Raji (cell line): ENCODE results near the gene OCRL.

Experiments used
- POLR2A ChIP-seq: IDR thresholded peaks from 2 replicates; pipeline ENCODE4 v1.6.1; 2011; ENCODE audit warnings: low read depth, low read length, control low read depth; ENCODE audit not compliant: insufficient read depth

OCRL gene

DNA sequence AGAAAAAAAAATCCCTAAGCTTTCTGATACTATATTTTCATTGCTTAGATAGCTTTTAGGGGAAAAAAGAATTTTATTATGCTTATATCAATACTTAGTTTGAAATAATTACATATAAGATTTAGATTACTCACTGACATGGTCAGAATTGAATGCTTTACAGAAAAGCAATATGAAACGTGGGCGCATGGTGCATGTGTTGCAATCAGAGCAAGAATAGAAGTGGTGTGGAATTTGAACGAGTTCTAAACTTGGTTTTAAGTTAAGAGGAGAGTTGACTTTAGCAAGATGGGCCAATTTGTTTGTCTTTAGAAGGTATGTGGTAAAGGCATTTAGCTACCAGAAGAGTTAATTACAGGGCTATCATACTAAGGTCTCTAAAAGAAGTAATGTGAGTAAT, 21.4 kb downstream of the OCRL start:
- no peak for TF ChIP-seq POLR2A

DNA sequence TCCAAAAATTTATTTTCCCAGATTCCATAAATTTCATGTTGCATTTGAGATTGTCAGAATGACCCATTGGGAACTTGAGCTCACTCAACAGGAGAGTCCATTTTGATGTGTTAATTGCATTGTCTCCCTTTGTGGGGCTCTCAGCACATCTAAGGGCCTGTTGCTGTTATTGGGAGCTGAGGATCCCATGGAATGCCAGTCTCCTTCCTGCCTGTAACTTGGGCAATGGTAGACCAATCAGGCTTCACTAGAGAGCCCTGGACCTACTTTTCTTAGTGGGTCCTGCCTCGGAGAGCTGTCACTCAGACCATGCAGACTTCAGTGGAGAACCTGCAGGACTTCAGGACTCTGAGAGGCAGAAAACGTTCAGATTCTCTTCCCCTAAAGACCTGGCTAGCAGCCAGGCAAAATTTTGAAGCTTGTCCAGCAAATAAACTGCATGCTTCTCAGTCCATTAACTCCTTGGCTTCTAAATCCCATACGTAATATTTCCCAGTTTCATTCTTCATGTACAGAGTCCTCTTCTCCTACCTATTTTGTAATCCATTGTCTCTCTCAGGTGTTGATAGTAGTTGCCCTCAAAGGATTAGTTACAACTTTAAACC, 25.1 kb downstream of the OCRL start:
- TF ChIP-seq POLR2A = no peak

DNA sequence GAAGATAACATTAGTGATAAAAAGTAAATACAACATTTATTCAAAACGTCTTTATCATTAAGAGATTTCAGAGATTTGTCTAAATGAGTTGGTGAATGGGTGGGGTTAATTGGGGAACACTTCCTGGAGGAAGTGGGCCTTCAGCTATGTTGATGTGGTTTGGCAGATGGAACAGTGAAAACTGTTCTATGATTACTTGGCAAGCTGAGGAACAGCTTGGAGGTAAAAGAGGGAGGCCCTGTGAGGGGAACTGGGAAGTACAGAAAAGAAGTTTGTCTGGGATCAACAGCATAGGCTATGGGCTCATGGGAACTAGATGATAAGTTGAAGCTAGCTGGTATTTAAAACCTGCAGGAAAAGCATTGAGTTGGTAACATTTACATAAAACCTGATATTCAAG, 26.0 kb downstream of the OCRL start:
- no peak for TF ChIP-seq POLR2A

DNA sequence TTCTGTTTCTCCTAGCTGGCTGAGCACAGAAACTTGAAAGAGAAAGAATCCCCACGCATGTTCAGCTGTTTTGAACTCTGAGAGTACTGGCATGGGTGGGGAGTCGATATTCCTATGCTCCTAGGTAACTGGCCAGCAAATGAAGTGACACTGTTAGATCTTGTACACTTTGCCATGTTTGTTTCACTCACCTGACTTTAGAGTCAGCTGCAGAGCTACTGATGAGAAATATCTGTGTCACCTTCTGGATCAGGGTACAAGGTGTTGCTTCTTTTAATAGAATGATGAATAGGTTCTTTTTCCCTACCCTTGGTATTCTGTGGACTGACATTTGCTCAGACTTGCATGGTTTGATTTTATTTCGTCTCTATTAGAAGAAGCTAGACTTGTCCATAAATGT, 28.3 kb downstream of the OCRL start:
- no peak for TF ChIP-seq POLR2A

DNA sequence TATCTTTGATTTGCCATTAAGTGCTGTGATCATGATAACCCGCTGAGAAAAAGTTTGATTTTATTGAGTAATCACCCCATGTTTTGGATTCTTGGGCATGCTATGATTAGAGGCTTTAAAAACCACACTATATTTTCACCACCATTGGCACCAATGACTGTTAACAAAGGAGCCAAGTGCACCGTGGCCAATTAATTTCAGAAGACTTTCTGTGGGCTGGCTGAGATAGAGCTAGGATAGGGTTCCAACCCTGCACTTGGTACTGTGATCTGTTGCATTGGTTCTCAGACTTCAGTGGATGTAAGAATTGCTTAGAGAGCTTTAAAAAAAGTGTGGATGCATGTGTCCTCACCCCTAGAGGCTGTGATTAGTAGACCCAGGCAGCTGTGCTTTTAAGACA, 32.4 kb downstream of the OCRL start:
- TF ChIP-seq POLR2A = no peak

DNA sequence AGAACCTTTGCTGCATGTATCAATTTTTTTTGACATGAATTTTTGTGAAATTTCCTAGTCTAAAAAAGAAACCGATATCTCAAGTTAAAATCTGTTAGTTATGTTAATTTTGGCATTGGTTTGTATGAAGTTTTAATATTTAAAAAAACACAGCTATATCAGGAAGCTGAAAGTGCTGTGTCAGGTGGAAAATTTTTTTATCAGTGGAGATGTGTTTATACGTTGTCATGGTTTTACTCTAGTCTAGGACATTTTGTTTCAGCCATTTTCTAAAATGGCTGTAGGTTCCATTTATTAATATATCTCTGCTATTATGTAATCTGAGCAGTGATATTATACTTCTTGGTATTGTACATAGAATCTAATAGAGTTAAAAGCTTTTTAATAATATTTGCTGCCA, 34.2 kb downstream of the OCRL start:
- TF ChIP-seq POLR2A = no peak

DNA sequence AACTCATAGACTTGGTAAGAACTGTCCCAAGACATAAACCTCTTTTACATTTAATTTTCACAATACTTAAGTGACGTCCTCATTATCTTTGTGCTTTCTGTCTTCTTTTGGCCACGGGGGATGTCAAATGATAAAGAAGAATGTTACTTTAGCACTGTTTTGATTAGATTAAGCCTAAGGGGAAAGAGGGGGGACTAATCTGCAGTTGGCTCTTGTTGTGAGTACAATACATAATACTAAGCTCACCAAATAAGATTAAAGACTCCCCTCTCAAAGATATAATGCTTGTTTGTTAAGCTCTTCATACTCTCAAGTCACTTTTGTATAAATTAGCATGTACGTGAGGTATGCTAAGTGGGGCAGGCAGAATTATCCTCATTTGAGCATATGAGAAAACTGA, 36.5 kb downstream of the OCRL start:
- TF ChIP-seq POLR2A = no peak

DNA sequence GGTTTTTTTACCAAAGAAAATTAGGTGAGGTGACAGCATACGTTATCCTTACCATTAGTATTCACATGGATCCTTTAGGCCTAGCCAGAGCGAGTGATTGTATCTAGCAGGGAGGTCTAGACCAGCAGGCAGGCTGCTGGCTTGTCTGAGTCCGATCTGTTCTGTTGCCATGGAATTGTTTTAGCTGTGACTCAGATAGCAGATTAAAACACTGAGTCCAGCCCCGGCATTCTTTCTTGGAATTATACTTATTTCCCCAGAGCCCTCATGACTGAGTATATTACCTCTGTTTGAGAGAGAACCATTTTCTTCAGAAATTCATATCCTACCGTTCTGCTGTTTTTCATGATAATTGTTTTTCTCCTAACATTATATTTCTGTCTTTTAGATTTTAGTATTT, 37.4 kb downstream of the OCRL start:
- TF ChIP-seq POLR2A = no peak

DNA sequence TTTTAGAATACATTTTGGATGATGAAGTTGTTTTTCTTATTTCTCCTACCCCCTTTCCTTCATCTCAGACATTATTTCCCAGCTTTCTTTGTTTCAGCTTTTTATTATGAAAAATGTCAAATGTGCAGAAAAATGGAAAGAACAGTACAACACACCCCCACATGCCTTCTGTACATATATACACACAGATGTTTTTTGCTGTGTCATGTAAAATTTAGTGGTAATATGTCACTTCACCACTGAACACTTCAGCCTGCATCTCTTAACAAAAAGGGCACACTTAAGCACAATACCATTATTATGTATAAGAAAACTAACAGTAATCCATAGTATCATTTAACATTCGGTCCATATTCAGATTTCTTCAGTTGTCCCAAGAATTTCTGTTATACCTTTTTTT, 37.8 kb downstream of the OCRL start:
- TF ChIP-seq POLR2A = no peak

DNA sequence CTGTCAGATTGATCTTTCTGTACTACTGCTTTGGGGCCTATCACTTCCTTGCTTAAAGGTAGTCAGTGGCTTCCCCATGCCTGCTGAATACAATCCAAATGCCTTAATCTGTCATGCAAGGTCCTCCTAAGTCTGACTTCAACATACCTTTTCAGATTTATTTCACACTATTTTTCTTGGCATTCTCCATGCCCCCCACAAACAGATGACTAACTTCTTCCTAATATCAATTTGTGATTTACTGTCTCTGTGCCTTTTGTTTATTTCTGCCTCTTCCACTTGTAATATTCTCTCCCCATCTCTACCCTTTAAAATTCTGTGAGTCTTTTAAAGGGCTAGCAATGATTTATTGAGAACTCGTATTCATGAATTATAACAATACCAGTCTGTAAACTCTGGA, 41.8 kb downstream of the OCRL start:
- TF ChIP-seq POLR2A = no peak

DNA sequence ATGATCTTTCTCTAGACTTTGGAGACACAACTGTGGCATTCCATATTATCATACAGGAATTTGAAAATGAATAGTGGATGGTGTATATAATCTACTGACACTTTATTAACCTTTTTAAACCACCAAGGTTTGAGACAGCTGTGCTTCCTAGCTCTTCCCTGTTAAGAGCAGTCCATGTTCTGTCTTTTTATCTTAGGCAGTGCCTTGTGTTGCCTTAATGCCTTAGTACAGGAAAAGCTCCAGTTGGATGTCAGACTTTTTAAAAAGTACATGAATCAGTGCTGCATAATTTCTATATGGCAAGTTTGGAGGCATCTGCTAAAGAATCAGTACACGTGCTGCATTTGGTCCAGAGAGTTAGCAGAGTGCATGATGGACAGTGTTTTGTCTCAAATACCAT, 45.1 kb downstream of the OCRL start:
- TF ChIP-seq POLR2A = no peak

DNA sequence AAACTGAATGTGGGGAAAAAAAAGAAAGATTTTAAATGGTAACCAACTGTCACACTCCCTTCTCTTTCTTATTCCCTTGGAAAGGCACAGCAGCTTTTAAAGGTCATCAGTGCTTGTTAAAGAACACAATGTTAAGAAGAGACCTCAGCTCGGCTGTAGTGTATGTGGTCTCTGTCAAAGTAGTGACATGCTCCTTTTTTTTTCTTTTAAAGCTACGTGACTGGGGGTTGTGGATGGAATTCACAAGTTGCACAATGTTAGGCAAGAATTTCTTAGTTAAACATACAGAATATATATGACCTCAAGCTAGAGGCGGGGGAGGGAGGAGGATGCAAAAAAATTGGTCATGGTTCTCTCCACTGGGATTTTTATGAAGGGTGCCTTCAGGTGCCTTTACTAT, 45.6 kb downstream of the OCRL start:
- no peak for TF ChIP-seq POLR2A

DNA sequence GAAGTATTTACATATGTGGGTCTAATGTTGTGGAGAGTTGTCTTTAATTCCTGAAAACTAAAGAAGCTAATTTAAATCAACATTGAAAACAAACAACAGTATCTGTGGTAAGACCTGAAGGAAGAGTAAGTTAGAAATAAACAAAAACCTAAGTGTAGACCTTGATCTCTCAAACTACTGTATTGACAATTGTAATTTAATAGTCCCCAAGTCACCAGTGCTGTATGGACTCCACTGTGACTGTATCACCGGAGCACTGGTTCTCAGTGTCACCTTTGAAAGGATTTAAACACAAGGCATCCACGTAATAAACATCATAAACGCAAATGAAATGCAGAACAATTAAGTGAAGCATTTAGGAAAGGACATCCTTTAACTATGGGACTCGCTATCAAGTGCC, 46.4 kb downstream of the OCRL start:
- TF ChIP-seq POLR2A = no peak

DNA sequence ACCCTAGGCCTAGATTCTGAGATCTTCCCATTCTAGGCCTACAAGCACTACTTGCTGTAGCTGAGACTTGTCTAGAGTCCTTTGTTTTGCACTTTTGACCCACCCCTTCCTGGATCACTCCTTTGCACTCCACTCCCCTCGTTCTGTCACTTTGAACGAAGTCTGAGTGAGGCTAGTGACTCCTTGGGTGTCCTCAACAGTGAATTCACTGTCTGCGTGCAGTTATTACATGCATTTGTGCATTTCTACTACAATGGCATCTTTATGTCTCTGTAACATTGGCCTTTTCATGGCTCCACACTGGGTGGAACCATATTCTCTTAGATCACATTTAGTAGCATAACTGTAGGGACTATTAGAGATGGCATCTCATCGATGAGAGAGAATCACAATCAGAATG, 50.5 kb downstream of the OCRL start:
- no peak for TF ChIP-seq POLR2A

DNA sequence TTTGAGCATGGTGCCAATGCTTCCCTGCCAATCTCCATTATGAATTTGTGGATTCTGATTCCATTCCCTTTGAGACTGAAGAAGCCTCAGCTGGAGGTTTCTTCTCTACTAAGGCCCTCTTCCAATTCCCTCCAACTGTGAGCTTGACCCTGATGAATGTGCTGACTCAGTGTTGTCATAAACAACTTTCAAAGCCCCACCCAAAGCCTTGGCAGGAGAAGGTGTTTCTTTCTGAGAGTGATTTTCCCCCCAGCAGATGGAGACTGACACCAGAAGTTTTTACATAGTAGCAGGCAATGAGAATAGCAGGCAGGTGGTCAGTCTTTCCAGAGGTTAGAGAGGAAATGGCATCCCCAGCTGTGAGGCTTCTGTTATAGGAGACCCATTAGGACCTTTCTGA, 53.1 kb downstream of the OCRL start:
- TF ChIP-seq POLR2A = no peak

DNA sequence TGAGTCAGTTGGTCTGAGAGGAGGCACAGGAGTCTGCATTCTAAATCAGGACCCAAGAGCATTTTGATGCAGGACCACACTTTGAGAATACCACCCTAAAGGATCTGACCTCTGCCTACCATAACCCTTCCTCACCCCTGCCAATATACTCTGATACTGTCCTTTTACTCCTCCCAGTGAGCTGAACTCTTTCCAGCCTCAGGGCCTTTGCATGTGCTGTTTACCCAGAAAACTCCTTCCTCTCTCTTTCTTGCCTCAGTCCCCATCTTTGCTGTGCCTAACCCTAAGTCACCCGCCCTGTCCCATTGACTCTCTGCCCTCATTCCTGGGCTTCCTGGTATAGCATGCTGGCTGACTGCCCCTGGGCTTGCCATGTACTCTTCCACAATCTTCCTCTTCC, 54.7 kb downstream of the OCRL start:
- no peak for TF ChIP-seq POLR2A

DNA sequence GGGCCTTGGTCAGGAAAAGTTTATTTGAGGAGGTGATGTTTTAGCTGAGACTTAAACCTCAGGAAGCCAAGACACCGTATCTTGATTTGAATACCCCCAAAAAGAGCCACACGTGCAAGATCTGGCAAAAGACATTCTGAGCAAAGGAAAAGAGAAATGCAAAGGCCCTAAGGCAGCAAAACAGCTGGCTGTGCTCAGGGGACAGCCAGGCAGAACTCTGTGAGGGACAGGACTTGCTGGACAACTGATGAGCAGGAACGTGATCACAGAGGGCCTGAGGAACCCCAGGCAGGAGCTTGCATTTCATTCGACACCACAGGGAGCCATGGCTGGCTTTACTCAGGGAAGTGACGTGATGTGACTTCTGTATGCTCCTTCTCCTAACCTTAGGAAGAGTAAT, 56.0 kb downstream of the OCRL start:
- no peak for TF ChIP-seq POLR2A

DNA sequence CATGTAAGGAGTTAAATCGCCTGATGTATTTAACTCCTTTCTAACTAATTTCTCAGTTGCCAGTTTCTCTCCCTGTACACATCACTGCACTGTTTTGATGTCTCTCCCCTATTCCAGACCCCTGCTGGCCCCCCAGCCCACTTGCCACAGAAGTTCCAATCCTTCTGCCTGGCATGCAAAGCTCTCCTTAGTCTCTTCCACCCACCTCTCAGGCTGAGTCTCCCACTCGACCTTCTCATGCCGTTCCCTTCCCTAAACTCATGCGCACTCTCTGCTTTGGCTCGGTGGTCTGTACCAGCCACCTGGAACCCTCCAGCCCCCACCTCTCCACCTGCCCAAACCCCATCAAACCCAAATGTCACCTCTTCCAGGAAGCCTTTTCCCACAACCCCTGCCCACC, 57.8 kb downstream of the OCRL start:
- no peak for TF ChIP-seq POLR2A
